Measurements from ENCODE around the gene ADAMTS17.

GRCh38 chr15:99951511-99951910 lies 390.3 kb downstream of the ADAMTS17 start:
- TF ChIP-seq CTCF (IDR thresholded peaks at IDR 0.05) (no peak), POLR2A (IDR thresholded peaks at IDR 0.05) (no peak)

Measured in heart left ventricle (tissue), 13 donors.